ENCODE data around the gene SYT3.
"Not testable (repeated sequence)": the region's sequence is repeated elsewhere in the genome, so short reads cannot be mapped to it uniquely, and the experiment has no call there.

The SYT3 gene

DNA sequence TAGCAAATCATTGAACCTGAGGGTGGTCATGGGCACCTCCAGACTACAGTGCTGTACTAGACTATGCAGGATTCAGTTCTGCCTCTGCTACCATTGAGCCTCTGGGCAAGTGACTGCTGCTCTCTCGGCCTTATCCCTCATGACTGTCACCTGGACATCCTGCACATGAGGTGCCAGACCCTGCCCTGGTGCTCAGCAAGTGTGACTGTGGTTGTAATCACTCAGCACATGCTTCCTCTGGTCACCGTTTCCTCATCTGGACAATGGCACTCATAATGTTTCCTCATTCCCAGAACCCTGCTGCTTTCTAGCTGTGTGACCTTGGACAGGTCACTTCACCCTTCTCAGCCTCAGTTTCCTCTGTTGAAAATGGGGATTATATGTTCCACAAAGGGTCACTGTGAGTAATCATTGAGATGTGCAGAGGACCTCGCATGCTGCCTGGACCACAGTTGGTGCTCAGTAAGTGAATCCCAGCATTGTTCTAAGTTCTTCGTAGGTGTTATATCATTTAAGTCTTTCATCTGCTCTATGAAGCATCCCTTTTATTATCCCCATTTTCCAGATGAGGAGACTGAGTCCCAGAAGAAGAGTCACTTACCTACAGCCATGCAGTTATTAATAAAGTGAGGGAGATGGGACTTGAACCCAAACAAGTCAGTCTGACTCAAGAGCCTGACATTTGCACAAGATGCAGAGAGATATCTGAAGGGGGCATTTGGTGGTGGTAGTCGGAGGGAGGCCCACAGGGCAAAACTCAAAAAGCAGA is 3.2 kb downstream of the SYT3 start:
- DNase-seq (ENCODE audit: low read depth in 2 of 2), result no peak

- DNase-seq (ENCODE audit: low read depth in 2 of 2), result no peak
Measured at GRCh38 chr19:50633973-50634372, 5.7 kb downstream of the SYT3 start.

DNA sequence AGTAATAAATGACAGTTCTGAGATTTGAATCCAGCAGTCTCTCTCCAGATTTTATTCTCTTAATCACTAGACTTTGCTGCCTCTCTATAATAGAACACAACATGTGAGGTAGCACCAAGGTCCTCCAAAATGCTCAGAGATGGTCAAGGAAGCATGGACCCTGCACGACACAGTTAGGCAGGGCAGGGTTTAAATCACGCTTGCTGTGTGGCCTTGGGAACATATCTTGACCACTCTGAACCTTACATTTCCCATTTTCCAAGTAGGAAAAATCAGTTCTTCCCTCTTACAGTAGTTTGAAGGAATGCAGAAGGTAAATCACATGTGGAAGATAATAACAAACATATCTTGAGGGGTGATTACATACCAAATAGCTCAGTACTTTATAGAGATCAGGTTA is 6.3 kb downstream of the SYT3 start:
- no peak for DNase-seq (ENCODE audit: low read depth in 2 of 2)

GRCh38 chr19:50632151-50632835 is 7.4 kb downstream of the SYT3 start:
- DNase-seq (ENCODE audit: low read depth in 2 of 2), result no peak

GRCh38 chr19:50629801-50630200 is 9.9 kb downstream of the SYT3 start:
- no peak for DNase-seq (ENCODE audit: low read depth in 2 of 2)

DNA sequence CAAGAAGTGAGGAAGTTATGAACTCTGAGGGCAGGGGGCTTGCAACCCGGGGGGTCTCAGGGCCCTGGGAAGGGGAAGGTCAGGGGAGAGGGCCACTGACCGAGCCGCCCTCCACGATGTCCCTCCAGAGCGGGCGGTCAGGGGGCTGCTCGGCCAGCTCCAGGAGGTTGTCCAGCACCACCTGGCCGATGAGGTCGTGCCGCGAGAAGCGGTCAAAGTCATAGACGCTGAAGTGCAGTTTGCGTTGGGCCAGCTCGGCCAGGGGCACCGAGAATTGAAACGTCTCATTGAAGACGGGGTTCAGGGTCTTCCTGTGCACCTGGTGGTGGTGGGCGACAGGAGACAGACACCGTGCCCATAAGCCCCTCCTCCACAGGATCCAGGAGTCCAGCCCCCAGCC is 10.5 kb downstream of the SYT3 start:
- DNase-seq (ENCODE audit: low read depth in 2 of 2), result no peak

- DNase-seq (ENCODE audit: low read depth in 2 of 2), result no peak
Measured at GRCh38 chr19:50628551-50628950, 11.1 kb downstream of the SYT3 start.

DNA sequence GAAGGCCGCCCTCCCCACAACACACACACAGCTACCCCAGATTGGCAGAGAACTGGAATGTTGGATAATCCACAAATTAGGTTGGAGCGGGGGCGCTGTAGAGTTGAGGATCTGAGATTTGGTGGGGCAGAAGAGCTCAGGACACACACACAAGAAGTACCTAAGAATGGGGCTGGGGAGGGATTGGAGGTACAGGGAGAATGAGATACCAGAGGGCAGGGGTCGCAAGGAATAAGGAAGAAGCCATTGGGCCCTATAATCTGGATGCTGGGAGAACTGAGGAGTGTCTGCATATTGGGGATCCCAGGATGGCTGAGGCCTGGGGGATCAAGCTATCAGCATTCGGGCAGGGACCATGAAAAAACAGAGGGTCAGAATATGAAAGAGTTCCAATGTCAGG is 11.5 kb downstream of the SYT3 start:
- DNase-seq (ENCODE audit: low read depth in 2 of 2), result no peak

GRCh38 chr19:50626795-50627194 is 12.9 kb downstream of the SYT3 start:
- no peak for DNase-seq (ENCODE audit: low read depth in 2 of 2)

DNA sequence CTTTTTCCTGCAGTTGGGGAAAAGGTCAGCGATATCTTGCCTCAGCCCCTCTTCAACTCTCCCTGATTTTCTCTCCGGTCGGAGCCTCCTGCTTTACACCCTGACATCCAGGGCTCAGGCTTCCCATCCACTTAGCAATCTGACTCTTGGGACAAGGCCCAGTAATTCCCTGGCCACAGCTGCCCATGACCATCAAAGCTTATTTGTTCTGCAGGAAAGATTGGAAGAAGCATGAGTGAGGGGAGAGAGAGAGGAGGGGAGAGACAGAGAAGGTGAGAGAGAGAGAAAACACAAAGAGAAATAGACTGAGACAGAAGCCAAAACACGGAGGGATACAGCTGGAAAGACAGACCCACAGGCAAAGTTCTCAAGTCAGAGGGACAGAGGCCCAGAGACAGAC is 13.7 kb downstream of the SYT3 start:
- DNase-seq (ENCODE audit: low read depth in 2 of 2), result no peak

GRCh38 chr19:50624949-50625600 is 14.6 kb downstream of the SYT3 start:
- DNase-seq (ENCODE audit: low read depth in 2 of 2), result no peak

GRCh38 chr19:50620394-50620906 is 19.2 kb downstream of the SYT3 start:
- not testable (repeated sequence) for DNase-seq (ENCODE audit: low read depth in 2 of 2)

GRCh38 chr19:50619184-50619583 is 20.5 kb downstream of the SYT3 start:
- not testable (repeated sequence) for DNase-seq (ENCODE audit: low read depth in 2 of 2)

DNA sequence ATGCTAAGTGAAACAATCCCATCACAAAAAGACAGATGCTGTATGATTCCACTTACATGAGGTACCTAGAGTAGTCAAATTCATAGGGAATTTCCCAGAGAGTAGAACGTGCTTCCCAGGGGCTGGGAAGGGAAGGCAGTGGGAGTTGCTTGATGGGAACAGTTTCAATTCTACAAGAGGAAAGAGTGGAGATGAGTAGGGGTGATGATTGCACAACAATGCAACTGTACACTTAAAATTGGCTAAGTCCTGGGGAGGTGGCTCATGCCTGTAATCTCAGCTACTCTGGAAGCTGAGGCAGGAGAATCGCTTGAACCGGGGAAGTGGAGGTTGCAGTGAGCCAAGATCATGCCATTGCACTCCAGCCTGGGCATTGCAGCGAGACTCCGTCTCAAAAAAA is 21.3 kb downstream of the SYT3 start:
- DNase-seq (ENCODE audit: low read depth in 2 of 2), result not testable (repeated sequence)

DNA sequence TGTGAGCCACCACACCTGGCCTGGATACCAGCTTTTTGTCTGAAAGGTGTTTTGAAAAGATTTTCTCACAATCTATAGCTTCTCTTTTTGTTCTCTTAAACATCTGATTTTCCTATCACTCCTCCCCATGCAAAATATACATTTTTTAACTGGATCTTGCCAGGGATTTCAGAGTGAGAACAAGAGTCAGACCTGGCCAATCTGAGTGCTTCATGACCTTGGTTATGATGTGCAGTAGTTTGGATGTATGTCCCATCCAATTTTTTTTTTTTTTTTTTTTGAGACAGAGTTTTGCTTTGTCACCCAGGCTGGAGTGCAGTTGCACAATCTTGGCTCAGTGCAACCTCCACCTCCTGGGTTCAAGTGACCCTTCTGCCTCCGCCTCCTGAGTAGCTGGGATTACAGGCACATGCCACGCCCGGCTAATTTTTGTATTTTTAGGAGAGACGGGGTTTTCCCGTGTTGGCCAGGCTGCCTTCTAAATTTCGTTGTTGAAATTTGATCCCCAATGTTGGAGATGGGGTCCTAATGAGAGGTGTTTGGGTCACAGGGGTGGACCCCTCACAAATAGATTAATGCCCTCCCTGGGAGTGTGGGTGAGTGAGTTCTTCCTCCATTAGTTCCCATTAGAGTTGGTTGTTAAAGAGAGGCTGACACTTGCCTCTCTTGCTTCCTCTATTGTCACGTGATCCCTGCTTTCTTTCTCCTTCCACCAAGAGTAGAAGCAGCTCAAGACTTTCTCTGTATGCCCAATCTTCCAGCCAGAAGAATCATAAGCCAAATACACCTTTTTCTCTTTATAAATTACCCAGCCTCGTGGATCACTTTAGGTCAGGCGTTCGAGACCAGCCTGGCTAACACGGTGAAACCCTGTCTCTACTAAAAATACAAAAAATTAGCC is 26.9 kb downstream of the SYT3 start:
- DNase-seq (ENCODE audit: low read depth in 2 of 2), result not testable (repeated sequence)

GRCh38 chr19:50607874-50608785 is 31.6 kb downstream of the SYT3 start:
- peak; percentile 24 to 52 for DNase-seq (ENCODE audit: low read depth in 2 of 2)

GRCh38 chr19:50607388-50607787 is 32.3 kb downstream of the SYT3 start:
- DNase-seq (ENCODE audit: low read depth in 2 of 2), result no peak

DNA sequence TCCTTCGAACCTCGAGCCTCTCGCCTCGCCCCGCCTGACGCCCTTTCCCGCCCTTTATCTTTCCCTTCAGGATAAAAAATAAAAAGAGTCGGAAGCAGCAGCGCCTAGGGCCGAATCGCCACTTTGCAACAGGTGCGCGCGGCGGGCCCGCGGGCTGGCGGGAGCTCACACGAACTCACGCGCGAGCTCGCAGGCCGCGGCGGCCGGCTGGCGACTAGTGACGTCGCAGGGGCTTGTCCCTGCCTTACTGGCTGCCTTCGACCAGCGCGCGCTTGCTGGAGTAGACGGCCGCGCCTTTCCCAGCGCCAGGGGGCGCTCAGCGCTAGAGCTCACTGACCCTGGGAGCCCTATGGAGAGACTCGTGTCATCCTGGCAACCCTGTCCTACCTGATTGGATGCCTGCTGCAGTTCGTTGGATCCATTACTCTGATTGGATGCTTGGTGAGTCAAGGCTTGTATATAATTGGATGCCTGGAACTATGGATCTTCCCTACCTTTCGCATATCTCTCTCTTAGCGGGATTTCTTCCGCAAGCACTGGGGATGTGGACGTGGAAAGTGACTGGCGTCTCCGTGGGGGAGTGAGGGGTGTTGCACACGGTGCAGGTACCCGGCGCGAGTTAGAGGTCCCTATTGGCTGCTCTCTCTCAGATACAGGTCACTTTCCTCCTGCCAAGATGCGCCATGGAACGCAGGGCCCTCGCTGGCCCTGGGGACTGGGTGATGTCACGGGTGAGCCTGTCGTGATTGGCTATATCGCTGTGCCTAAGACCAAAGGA is 33.4 kb downstream of the SYT3 start:
- not testable (repeated sequence) for DNase-seq (ENCODE audit: low read depth in 2 of 2)

GRCh38 chr19:50604264-50605073 is 35.2 kb downstream of the SYT3 start:
- DNase-seq (ENCODE audit: low read depth in 2 of 2), result not testable (repeated sequence)
